ENCODE data around the gene GPR152. TPM values are rescaled to one million over a fixed set of nuclear protein-coding genes. Genes with fewer than 3 reads are reported as not detected.
A peak's percentile ranks its signal among the peaks of the same experiment; 100 is the strongest.

The GPR152 gene
- total RNA-seq, 2 donors from 2014 or later: not detected

DNA sequence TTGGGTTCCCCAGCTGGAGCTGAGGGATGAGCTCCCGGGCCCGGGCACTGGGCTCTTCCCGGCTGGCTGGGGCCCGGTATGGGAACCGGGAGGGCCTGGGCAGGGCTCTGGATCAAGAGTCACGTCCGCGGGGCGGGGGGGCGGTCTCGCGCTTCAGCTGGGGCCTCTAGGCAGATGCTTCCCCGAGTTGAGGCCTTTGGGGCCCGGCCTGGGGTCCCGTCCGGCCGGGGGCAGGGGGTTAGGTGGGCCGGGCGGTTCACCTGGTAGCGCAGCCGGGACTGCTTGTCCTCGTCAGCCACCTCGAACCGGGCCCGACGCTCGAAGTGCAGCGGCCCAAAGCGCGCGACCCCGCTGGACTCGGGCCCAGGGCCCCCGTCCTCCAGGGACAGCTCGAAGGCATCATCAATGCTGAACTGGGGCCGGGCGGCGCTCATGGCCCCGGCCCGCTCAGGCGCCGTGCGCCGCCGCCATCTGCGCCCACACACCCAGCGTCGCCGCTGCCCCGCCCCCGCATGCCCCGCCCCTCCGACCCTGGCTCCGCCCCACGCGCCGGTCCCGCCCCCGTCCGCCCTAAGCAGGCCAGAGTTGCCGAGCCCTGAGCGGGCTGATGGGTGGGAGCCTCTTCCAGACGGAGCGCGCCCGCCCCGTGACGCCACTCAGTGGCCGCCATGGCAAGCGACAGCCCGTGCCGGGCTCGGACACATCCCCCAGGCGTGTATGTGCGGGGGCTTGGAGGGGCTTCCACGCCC, 16.4 kb upstream of the GPR152 start, which contains the start of gene TMEM134:
Gene TMEM134, minus strand, starts transcription at position 493 of the 749 bp plus-strand sequence. Its CDS starts 59 bp downstream, at position 434.
- Mint-ChIP-seq H3K4me3 (peak within 1 kb of the TSS; percentile 85), H3K27ac (peak within 1 kb of the TSS; percentile 90), H3K27me3 (ENCODE audit: insufficient read depth) (no peaks in the 10 kb centered on the region), H3K9me3 (no peaks in the 10 kb centered on the region), H3K36me3 (ENCODE audit: low read depth) (peaks cover 4% of the 10 kb centered on the region), H3K4me1 (peaks cover 9% of the 10 kb centered on the region)
- Histone ChIP-seq H3K4me1 (ENCODE audit: control insufficient read depth, insufficient read depth, low read length) (no peaks in the 10 kb centered on the region), H3K27ac (ENCODE audit: low read depth, low read length) (peak within 1 kb of the TSS; percentile 66), H3K9me3 (ENCODE audit: control insufficient read depth, low read length) (no peaks in the 10 kb centered on the region), H3K4me3 (ENCODE audit: low read length) (peak within 1 kb of the TSS; percentile 83), H3K9ac (ENCODE audit: extremely low read depth, low read length, poor library complexity, severe bottlenecking) (peak within 1 kb of the TSS; percentile 44), H3K27me3 (ENCODE audit: control insufficient read depth, insufficient read depth, low read length, poor library complexity, severe bottlenecking) (no peaks in the 10 kb centered on the region), H3K36me3 (ENCODE audit: control insufficient read depth, insufficient read depth, low read length) (no peaks in the 10 kb centered on the region)
- DNase-seq: peak; percentile 97
- TF ChIP-seq, protein P1, sequence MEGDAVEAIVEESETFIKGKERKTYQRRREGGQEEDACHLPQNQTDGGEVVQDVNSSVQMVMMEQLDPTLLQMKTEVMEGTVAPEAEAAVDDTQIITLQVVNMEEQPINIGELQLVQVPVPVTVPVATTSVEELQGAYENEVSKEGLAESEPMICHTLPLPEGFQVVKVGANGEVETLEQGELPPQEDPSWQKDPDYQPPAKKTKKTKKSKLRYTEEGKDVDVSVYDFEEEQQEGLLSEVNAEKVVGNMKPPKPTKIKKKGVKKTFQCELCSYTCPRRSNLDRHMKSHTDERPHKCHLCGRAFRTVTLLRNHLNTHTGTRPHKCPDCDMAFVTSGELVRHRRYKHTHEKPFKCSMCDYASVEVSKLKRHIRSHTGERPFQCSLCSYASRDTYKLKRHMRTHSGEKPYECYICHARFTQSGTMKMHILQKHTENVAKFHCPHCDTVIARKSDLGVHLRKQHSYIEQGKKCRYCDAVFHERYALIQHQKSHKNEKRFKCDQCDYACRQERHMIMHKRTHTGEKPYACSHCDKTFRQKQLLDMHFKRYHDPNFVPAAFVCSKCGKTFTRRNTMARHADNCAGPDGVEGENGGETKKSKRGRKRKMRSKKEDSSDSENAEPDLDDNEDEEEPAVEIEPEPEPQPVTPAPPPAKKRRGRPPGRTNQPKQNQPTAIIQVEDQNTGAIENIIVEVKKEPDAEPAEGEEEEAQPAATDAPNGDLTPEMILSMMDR (conservative IDR thresholded peaks at IDR 0.05): peak; percentile 62
- WGBS, 2 experiments (ENCODE audit: insufficient coverage in 1 of 2, insufficient read length in 1 of 2): 1 to 2% methylated on average over 24 to 76 of the region's 76 CpGs

DNA sequence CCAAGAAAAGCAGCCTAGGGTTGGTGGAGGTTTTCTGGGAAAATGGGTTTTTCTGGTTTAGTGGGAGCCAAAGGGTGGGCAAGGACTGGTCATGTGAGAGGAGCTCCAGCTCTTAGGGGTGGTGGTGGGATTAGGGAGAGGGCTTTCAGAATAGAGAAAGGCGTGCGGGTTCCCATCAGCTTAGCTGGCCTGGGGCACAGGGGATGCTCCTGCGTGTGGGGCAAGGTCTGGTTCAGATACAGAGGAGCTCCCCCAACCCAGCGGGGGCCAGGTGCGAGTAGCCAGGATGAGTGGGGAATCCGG, 15.9 kb upstream of the GPR152 start:
- DNase-seq: peak; percentile 71
- peak overlapping the region; percentile 90 for H3K27ac Mint-ChIP-seq
- Histone ChIP-seq H3K4me3 (ENCODE audit: low read length) (peak overlapping the region; percentile 81), H3K36me3 (ENCODE audit: control insufficient read depth, insufficient read depth, low read length) (no peaks in the 10 kb centered on the region), H3K9me3 (ENCODE audit: control insufficient read depth, low read length) (no peaks in the 10 kb centered on the region), H3K4me1 (ENCODE audit: control insufficient read depth, insufficient read depth, low read length) (no peaks in the 10 kb centered on the region), H3K27me3 (ENCODE audit: control insufficient read depth, insufficient read depth, low read length, poor library complexity, severe bottlenecking) (no peaks in the 10 kb centered on the region), H3K9ac (ENCODE audit: extremely low read depth, low read length, poor library complexity, severe bottlenecking) (peak overlapping the region; percentile 44), H3K27ac (ENCODE audit: low read depth, low read length) (no peak overlapping the region)
- TF ChIP-seq, protein P1 (conservative IDR thresholded peaks at IDR 0.05): no peak
- H3K27me3 Mint-ChIP-seq (ENCODE audit: insufficient read depth): no peaks in the 10 kb centered on the region
- H3K4me3 Mint-ChIP-seq: peak overlapping the region; percentile 85
- H3K36me3 Mint-ChIP-seq (ENCODE audit: low read depth): peaks cover 4% of the 10 kb centered on the region
- WGBS, 2 experiments (ENCODE audit: insufficient coverage in 1 of 2, insufficient read length in 1 of 2): 9 to 40% methylated on average over 2 to 6 of the region's 6 CpGs
- peaks cover 9% of the 10 kb centered on the region for H3K4me1 Mint-ChIP-seq
- no peaks in the 10 kb centered on the region for H3K9me3 Mint-ChIP-seq

DNA sequence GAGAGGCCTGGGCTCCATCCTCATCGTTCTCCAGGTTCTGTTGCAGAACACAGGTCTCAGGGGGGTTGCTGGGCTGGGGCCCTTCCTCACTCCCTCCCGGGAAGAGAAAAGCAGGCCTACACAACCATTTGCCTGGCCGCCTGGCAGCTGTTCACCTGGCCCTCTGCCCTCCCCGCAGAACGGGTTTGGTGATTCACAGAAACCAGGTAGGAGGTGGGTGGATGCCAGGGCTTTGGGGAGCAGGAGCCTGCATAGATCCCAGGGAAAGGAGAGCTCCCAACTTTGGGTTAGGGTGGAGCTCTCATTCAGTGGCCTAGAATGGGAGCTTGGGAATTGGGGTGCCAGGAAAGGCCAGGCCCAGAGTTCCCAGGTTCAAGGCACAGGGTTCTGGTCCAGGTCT, 15.5 kb upstream of the GPR152 start:
- Histone ChIP-seq H3K4me3 (ENCODE audit: low read length) (peak overlapping the region; percentile 81), H3K27ac (ENCODE audit: low read depth, low read length) (no peak overlapping the region), H3K36me3 (ENCODE audit: control insufficient read depth, insufficient read depth, low read length) (no peaks in the 10 kb centered on the region), H3K4me1 (ENCODE audit: control insufficient read depth, insufficient read depth, low read length) (no peaks in the 10 kb centered on the region), H3K9ac (ENCODE audit: extremely low read depth, low read length, poor library complexity, severe bottlenecking) (peak overlapping the region; percentile 44), H3K9me3 (ENCODE audit: control insufficient read depth, low read length) (no peaks in the 10 kb centered on the region), H3K27me3 (ENCODE audit: control insufficient read depth, insufficient read depth, low read length, poor library complexity, severe bottlenecking) (no peaks in the 10 kb centered on the region)
- 82 to 84% methylated on average over 5 of the region's 5 CpGs for WGBS, 2 experiments (ENCODE audit: insufficient coverage in 1 of 2, insufficient read length in 1 of 2)
- Mint-ChIP-seq H3K27me3 (ENCODE audit: insufficient read depth) (no peaks in the 10 kb centered on the region), H3K36me3 (ENCODE audit: low read depth) (peaks cover 4% of the 10 kb centered on the region), H3K4me1 (peaks cover 9% of the 10 kb centered on the region), H3K27ac (peak overlapping the region; percentile 90), H3K9me3 (no peaks in the 10 kb centered on the region), H3K4me3 (peak overlapping the region; percentile 85)
- no peak for DNase-seq
- TF ChIP-seq, protein P1 (conservative IDR thresholded peaks at IDR 0.05): no peak

Data from endodermal cell (in vitro differentiated cells).